B cell (primary cell): ENCODE measurements around the gene RALA. TPM values are rescaled to one million over a fixed set of nuclear protein-coding genes. Genes with fewer than 3 reads are reported as not detected.
A peak's percentile ranks its signal among the peaks of the same experiment; 100 is the strongest.

ENCODE experiments used
- ATAC-seq: fragments of 200-7000 bp; cut with Tn5 transposase; one replicate; pipeline ENCODE4 v1.10.0; 2021; ENCODE audit warnings: low read depth, mild to moderate bottlenecking, moderate number of reproducible peaks, moderate library complexity
- CTCF ChIA-PET: fragments of 350-600 bp; sonication (Branson Sonifier 250); formaldehyde crosslinking; loops from one replicate; lab custom pipeline; 2021; ENCODE audit warnings: antibody characterized with exemption, inconsistent platforms; lab: Charles Lee
- POLR2A ChIA-PET: fragments of 350-600 bp; sonication (Branson Sonifier 250); formaldehyde crosslinking; loops from one replicate; lab custom pipeline; 2021; ENCODE audit warnings: antibody characterized with exemption; lab: Charles Lee
- DNase-seq: peaks from one replicate; pipeline ENCODE4 v3.0.0; 2013
- H2AFZ ChIP-seq: 2 replicates; pipeline ENCODE4 v1.6.1; 2012; ENCODE audit warnings: mild to moderate bottlenecking, low read depth, low read length; ENCODE audit not compliant: insufficient read depth, poor library complexity, severe bottlenecking
- H3K27ac ChIP-seq, 2 donors: 1 replicate in 1 of 2; 2 replicates in 1 of 2; pipeline ENCODE4 v1.5.1; 2012 to 2013; ENCODE audit warnings: low read length in 2 of 2, mild to moderate bottlenecking in 2 of 2, moderate library complexity in 1 of 2
- H3K27me3 ChIP-seq, 4 experiments: fragments of 200-600 bp in 1 of 4; sonication (generic) in 1 of 4; replicated peaks in 1 of 4; 1 replicate in 2 of 4; 2 replicates in 2 of 4; pipeline versions ENCODE4 v1.6.1 to v1.7.0; 2013 to 2016; ENCODE audit warnings: low read length in 3 of 4, mild to moderate bottlenecking in 2 of 4, mixed read lengths in 1 of 4, moderate library complexity in 1 of 4; ENCODE audit not compliant: insufficient read depth in 4 of 4, control insufficient read depth in 3 of 4; ENCODE audit errors: control extremely low read depth in 1 of 4
- H3K36me3 ChIP-seq, 2 experiments: replicated peaks in 1 of 2; 1 replicate in 1 of 2; 2 replicates in 1 of 2; pipeline versions ENCODE4 v1.6.1 to v1.7.1; 2013; ENCODE audit warnings: low read length in 1 of 2; ENCODE audit not compliant: insufficient read depth in 2 of 2, control insufficient read depth in 1 of 2; ENCODE audit errors: control extremely low read depth in 1 of 2, extremely low read depth in 1 of 2
- H3K4me1 ChIP-seq, 2 donors: fragments of 200-600 bp in 1 of 2; sonication (generic) in 1 of 2; 1 replicate in 1 of 2; 2 replicates in 1 of 2; pipeline versions ENCODE4 v1.5.1 to v1.6.1; 2013 to 2017; ENCODE audit warnings: low read length in 2 of 2; ENCODE audit not compliant: control insufficient read depth in 2 of 2, insufficient read depth in 2 of 2
- H3K4me2 ChIP-seq: replicated peaks from 2 replicates; pipeline ENCODE3; 2012; ENCODE audit warnings: mild to moderate bottlenecking, low read depth, low read length; ENCODE audit not compliant: poor library complexity, severe bottlenecking
- H3K4me3 ChIP-seq, 5 experiments: fragments of 200-600 bp in 1 of 5; sonication (generic) in 1 of 5; 1 replicate in 3 of 5; 2 replicates in 2 of 5; pipeline versions ENCODE4 v1.5.1 to v1.7.0; 2011 to 2016; ENCODE audit warnings: low read length in 4 of 5, mild to moderate bottlenecking in 4 of 5, low read depth in 2 of 5, control low read depth in 1 of 5, moderate library complexity in 1 of 5; ENCODE audit not compliant: insufficient read depth in 1 of 5; ENCODE audit errors: control extremely low read depth in 1 of 5, extremely low read depth in 1 of 5
- H3K79me2 ChIP-seq: fragments of 200-600 bp; sonication (generic); one replicate; pipeline ENCODE4 v1.6.0; 2016; ENCODE audit warnings: low read length; ENCODE audit not compliant: control insufficient read depth, insufficient read depth
- H3K9ac ChIP-seq: fragments of 200-600 bp; sonication (generic); 2 replicates; pipeline ENCODE4 v1.6.1; 2017; ENCODE audit warnings: mild to moderate bottlenecking, low read length, moderate library complexity
- H3K9me3 ChIP-seq, 3 donors: one replicate each; pipeline versions ENCODE4 v1.6.1 to v1.7.1; 2013; ENCODE audit warnings: low read length in 2 of 3; ENCODE audit not compliant: control insufficient read depth in 2 of 3, insufficient read depth in 1 of 3; ENCODE audit errors: control extremely low read depth in 1 of 3
- H4K20me1 ChIP-seq: 2 replicates; pipeline ENCODE4 v1.6.0; 2012; ENCODE audit warnings: mild to moderate bottlenecking, low read length; ENCODE audit not compliant: insufficient read depth, control insufficient read depth, poor library complexity, severe bottlenecking
- H3K27ac Mint-ChIP-seq: one replicate; pipeline ENCODE4 v1.8.0; 2021; ENCODE audit warnings: mixed read lengths
- H3K27me3 Mint-ChIP-seq: one replicate; pipeline ENCODE4 v1.8.0; 2021; ENCODE audit warnings: mixed read lengths
- H3K4me1 Mint-ChIP-seq: one replicate; pipeline ENCODE4 v1.8.0; 2021; ENCODE audit warnings: mixed read lengths
- H3K4me3 Mint-ChIP-seq: one replicate; pipeline ENCODE4 v1.8.0; 2021; ENCODE audit warnings: mixed read lengths
- H3K9me3 Mint-ChIP-seq: one replicate; pipeline ENCODE4 v1.8.0; 2022; ENCODE audit warnings: mixed read lengths; ENCODE audit not compliant: insufficient read depth
- CTCF ChIP-seq: fragments of 200-600 bp; IDR thresholded peaks from one replicate; pipeline ENCODE4 v1.8.0; 2022; ENCODE audit warnings: antibody characterized with exemption, mild to moderate bottlenecking
- EZH2 ChIP-seq: IDR thresholded peaks from 2 replicates; pipeline ENCODE4 v1.6.1; 2012; ENCODE audit warnings: borderline replicate concordance, low read depth, mild to moderate bottlenecking, moderate library complexity, low read length; ENCODE audit not compliant: insufficient read depth, poor library complexity, severe bottlenecking
- WGBS: methylation state at CpG from one replicate; pipeline ENCODE4 v1.1.5; 2013; ENCODE audit warnings: missing lambda C conversion rate; ENCODE audit not compliant: insufficient coverage; 5-methylcytosine and 5-hydroxymethylcytosine counted together
- intact Hi-C: fragments of 100-400 bp; cut with micrococcal nuclease; formaldehyde crosslinking; loops from one replicate; pipeline ENCODE4 v1.10.0; 2022
- polyA plus RNA-seq: library from polyadenylated mRNA; depleted of rRNA; stranded (reverse); fragments of >200 nt; gene quantifications from 2 replicates; pipeline ENCODE4 v1.2.3, GENCODE V29; 2012
- total RNA-seq, 2 donors: library from RNA; stranded (reverse); fragments of 120-200 nt in 1 of 2; gene quantifications; 1 replicate in 1 of 2; 2 replicates in 1 of 2; pipeline versions ENCODE4 v1.2.3 to v1.2.4, GENCODE V29; 2013 to 2022

Gene RALA
- total and polyA plus RNA-seq, 2 donors (not counting 1 experiment from before 2014, with no cell fraction given), result 9.3 to 29.8 TPM

- ChIA-PET POLR2A (no interaction called here), CTCF (interaction anchor here (0.6 to 14.1 kb wide), 6 partner anchors 10 to 385 kb away, joined by 3 to 579 read pairs (median 4); no protein-coding TSS in a partner anchor)
- TF ChIP-seq EZH2 (no peak), CTCF (peak; percentile 63)
- no peaks in the 10 kb centered on the region for H3K9me3 Mint-ChIP-seq
- no peak overlapping the region for H3K9ac ChIP-seq
- intact Hi-C loops, result no loop called here
- DNase-seq (peak; percentile 50), ATAC-seq (peak; percentile 45)
- H3K9me3 ChIP-seq, result no peaks in the 10 kb centered on the region
- H3K27ac ChIP-seq, result no peak overlapping the region
- no peaks in the 10 kb centered on the region for H3K27me3 ChIP-seq
- no peak overlapping the region for H2AFZ ChIP-seq
- no peaks in the 10 kb centered on the region for H3K27me3 Mint-ChIP-seq
- peaks cover 7% of the 10 kb centered on the region for H4K20me1 ChIP-seq
- no peak overlapping the region for H3K4me3 ChIP-seq
- 96% methylated on average over 13 of the region's 13 CpGs for WGBS
- H3K4me2 ChIP-seq, result no peak overlapping the region
- no peak overlapping the region for H3K4me3 Mint-ChIP-seq
- H3K4me1 ChIP-seq, result peaks cover 0 to 3% of the 10 kb centered on the region in 2 donors
- H3K36me3 ChIP-seq, result peaks cover 1 to 16% of the 10 kb centered on the region in 2 experiments
- peak overlapping the region; percentile 6 for H3K27ac Mint-ChIP-seq
- H3K4me1 Mint-ChIP-seq, result peaks cover 12% of the 10 kb centered on the region
- peaks cover 17% of the 10 kb centered on the region for H3K79me2 ChIP-seq
Measured at GRCh38 chr7:39741942-39742623, 118.7 kb downstream of the RALA start.

GRCh38 chr7:39744620-39745019 is 121.2 kb downstream of the RALA start:
- H3K4me3 ChIP-seq, result no peak overlapping the region
- Mint-ChIP-seq H3K4me1 (peaks cover 13% of the 10 kb centered on the region), H3K9me3 (no peaks in the 10 kb centered on the region), H3K27ac (no peak overlapping the region), H3K4me3 (no peak overlapping the region), H3K27me3 (no peaks in the 10 kb centered on the region)
- DNase-seq, result no peak
- TF ChIP-seq CTCF (no peak), EZH2 (no peak)
- no peaks in the 10 kb centered on the region for H3K27me3 ChIP-seq
- peaks cover 1 to 16% of the 10 kb centered on the region in 2 experiments for H3K36me3 ChIP-seq
- 100% methylated on average over 2 of the region's 2 CpGs for WGBS
- no peaks in the 10 kb centered on the region for H3K9me3 ChIP-seq
- POLR2A ChIA-PET, result no interaction called here
- intact Hi-C loops, result no loop called here
- no peak for ATAC-seq
- no peak overlapping the region for H3K9ac ChIP-seq
- CTCF ChIA-PET, result interaction anchor here (1.0 to 14.1 kb wide), 3 partner anchors 10 to 165 kb away, joined by 3 to 579 read pairs (median 52); no protein-coding TSS in a partner anchor
- peaks cover 28% of the 10 kb centered on the region for H3K79me2 ChIP-seq
- H3K4me2 ChIP-seq, result no peak overlapping the region
- no peak overlapping the region for H2AFZ ChIP-seq
- peaks cover 15% of the 10 kb centered on the region for H4K20me1 ChIP-seq
- H3K27ac ChIP-seq, result no peak overlapping the region
- H3K4me1 ChIP-seq, result peaks cover 0 to 5% of the 10 kb centered on the region in 2 donors
